ENCODE results near the gene FGB.

Gene FGB

DNA sequence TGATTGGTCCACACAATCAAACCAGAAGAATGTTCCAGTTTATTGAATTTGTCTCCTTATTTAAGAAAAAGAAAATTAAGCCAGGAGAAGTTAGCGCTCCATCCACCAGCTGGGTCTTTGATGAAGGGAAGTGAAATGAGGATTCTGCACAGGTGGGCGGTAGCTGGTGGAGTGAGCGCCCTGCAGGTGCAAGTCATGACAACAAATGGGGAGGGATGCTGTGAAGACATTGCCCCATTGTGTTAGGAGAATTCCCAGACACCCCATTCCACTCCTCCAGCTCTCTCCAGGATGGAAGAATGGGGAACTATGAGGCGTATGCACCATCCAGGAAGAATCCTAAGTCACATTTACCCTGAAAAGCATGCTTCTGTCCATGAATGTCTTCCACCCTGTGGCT, 35.5 kb upstream of the FGB start:
- DNase-seq (ENCODE audit: low read depth, low spot score), result no peak
- in situ Hi-C loops (cut with HindIII; ENCODE audit: low sequenced_read_pairs), result no loop called here
- no peak for TF ChIP-seq CTCF (IDR thresholded peaks at IDR 0.05; ENCODE audit: low read depth, low read length)
- no peak overlapping the region for H3K4me3 ChIP-seq (ENCODE audit: low read depth, low read length)

DNA sequence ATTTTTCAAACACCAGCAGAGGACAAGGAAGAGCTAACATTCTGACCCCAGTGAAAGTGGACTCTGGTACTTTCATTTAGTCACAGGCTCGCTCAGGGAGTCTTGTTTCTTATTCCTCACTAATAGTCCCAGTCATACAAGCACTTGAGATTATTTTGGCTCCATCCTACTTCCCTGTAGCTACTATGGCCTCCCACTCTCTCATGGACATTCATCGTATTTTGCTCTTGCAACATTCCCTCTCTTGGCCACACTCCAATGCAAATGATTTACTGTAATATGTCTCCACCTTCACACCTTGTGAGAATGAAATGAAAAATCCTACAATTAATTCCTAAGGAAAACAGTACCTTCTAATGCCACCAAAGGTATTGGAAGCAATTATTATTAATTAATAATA, 33.9 kb upstream of the FGB start:
- no peak overlapping the region for H3K4me3 ChIP-seq (ENCODE audit: low read depth, low read length)
- no peak for TF ChIP-seq CTCF (IDR thresholded peaks at IDR 0.05; ENCODE audit: low read depth, low read length)
- in situ Hi-C loops (cut with HindIII; ENCODE audit: low sequenced_read_pairs), result no loop called here
- no peak for DNase-seq (ENCODE audit: low read depth, low spot score)

DNA sequence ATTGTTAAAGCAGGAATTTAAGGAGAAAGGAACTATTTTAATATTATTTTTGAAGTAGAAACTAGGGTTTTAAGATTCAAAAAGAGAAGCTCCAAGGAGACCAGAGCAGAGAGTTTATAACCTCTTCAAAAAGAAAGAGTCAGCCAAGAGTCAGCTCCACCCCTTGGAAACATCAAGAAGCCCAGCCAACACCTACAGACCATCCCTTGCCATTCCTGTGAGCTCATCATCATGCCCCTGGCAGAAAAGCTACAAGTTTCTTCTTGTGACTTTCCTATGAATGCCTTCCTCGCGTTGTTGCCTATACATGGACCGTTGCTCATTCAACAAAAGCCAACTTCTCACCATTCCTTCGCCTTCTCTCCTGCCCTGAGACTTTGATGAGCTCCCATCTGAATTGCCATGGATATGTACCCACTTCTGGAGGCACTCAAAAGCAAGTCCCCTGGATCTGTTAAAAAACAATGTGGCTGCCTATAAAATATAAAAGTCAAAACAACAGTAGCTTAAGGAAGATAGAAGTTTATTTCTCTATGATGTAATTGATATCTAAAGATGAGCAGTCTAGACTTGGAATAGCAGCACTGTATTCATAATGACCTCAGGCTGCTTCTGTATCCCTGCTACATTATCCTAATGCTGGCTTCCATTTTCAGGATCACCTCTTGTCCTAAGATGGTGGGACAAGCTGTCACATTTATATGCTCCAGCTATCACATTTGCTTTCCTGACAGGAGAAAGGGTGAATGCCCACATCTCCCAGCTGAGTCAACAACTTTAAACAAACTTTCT, 32.9 kb upstream of the FGB start:
- no peak for DNase-seq (ENCODE audit: low read depth, low spot score)
- in situ Hi-C loops (cut with HindIII; ENCODE audit: low sequenced_read_pairs), result no loop called here
- TF ChIP-seq CTCF (IDR thresholded peaks at IDR 0.05; ENCODE audit: low read depth, low read length), result no peak
- no peak overlapping the region for H3K4me3 ChIP-seq (ENCODE audit: low read depth, low read length)

- TF ChIP-seq CTCF (IDR thresholded peaks at IDR 0.05; ENCODE audit: low read depth, low read length), result no peak
- DNase-seq (ENCODE audit: low read depth, low spot score), result no peak
- in situ Hi-C loops (cut with HindIII; ENCODE audit: low sequenced_read_pairs), result no loop called here
- H3K4me3 ChIP-seq (ENCODE audit: low read depth, low read length), result no peak overlapping the region
Measured at GRCh38 chr4:154534296-154534695, 28.5 kb upstream of the FGB start.

DNA sequence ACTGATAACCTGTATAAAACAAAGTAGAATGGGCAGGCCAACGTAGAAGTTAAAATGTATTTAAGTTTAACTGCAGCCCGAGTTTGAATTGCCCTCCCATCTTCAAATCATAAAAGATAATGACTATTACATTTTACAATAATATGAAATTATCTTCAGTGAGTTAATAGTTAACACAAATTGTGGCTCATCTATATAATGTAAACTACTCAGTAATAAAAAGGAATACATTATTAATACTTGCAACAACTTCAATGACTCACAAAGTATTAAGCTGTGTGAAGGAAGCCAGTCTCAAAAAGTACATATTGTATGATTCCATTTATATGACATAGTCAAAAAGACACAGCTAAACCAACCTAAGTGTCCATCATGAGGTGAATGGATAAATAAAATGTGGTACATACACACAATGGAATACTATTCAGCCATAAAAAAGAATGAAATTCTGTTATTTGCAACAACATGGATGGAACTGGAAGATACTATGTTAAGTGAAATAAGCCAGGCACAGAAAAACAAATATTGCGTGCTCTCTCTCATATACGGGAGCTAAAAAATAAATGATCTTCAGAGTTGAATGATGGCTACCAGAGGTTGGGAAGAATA, 20.4 kb upstream of the FGB start:
- in situ Hi-C loops (cut with HindIII; ENCODE audit: low sequenced_read_pairs), result no loop called here
- TF ChIP-seq CTCF (IDR thresholded peaks at IDR 0.05; ENCODE audit: low read depth, low read length), result no peak
- no peak for DNase-seq (ENCODE audit: low read depth, low spot score)
- H3K4me3 ChIP-seq (ENCODE audit: low read depth, low read length), result no peak overlapping the region

DNA sequence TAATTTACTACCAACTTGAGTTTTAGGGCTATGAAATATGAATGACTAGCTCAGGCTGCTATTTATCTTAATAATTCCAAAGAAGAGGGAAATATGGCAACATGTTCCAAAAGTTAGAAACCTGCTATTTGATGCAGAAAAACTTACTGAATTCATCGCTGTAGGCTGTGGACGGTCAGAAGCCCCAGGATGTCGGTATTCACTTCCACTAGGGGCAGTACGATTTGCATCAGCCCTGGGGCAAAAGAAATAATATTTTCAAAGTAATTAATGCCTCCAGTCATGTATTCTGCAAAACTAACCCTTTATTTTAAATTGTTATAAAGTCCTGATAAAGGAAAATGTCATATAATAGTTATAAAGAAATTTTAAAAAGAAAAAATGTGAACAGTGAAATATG, 17.1 kb upstream of the FGB start:
- no peak overlapping the region for H3K4me3 ChIP-seq (ENCODE audit: low read depth, low read length)
- no peak for TF ChIP-seq CTCF (IDR thresholded peaks at IDR 0.05; ENCODE audit: low read depth, low read length)
- DNase-seq (ENCODE audit: low read depth, low spot score), result no peak
- in situ Hi-C loops (cut with HindIII; ENCODE audit: low sequenced_read_pairs), result no loop called here

Measured in astrocyte of the spinal cord (primary cell).